ENCODE data around the gene GALNT10. TPM values are rescaled to one million over a fixed set of nuclear protein-coding genes. Genes with fewer than 3 reads are reported as not detected.

The GALNT10 gene
- total and polyA plus RNA-seq, 2 of the 8 experiments (the other 6 are each of a cell fraction or from before 2014, with no cell fraction given) = 4.6 to 15.5 TPM

GRCh38 chr5:154241021-154241420 is 50.5 kb downstream of the GALNT10 start:
- peaks cover 0 to 3% of the 10 kb centered on the region in 2 experiments for H4K20me1 ChIP-seq (replicated peaks in 1 of 2; ENCODE audit: control insufficient read depth in 1 of 2, insufficient read depth in 2 of 2, low read length in 2 of 2)
- H3K4ac ChIP-seq (replicated peaks; ENCODE audit: insufficient read length, low read depth, low read length) = no peak overlapping the region
- H2AK5ac ChIP-seq (ENCODE audit: low read depth, low read length) = no peak overlapping the region
- no peaks in the 10 kb centered on the region for H3K27me3 ChIP-seq (replicated peaks in 1 of 4; ENCODE audit: control insufficient read depth in 3 of 4, extremely low read depth in 1 of 4, insufficient read depth in 3 of 4, low read length in 3 of 4)
- H3K9me3 ChIP-seq (ENCODE audit: insufficient read depth in 2 of 2, low read depth in 1 of 2, low read length in 1 of 2) = no peaks in the 10 kb centered on the region
- POLR2A ChIA-PET (ENCODE audit: partially characterized antibody) = no interaction called here
- H3K9ac ChIP-seq (replicated peaks in 1 of 4; ENCODE audit: extremely low read depth in 1 of 4, low read depth in 3 of 4, low read length in 3 of 4) = no peak overlapping the region
- H3K4me1 ChIP-seq (replicated peaks in 1 of 4; ENCODE audit: control insufficient read depth in 3 of 4, insufficient read depth in 4 of 4, low read length in 3 of 4) = peaks cover 0 to 7% (median 4%) of the 10 kb centered on the region in 4 experiments; a peak in 4 of 7 replicates
- H3K27ac ChIP-seq (ENCODE audit: low read depth, low read length) = no peak overlapping the region
- H3K4me3 ChIP-seq (ENCODE audit: extremely low read depth in 1 of 4, insufficient read depth in 2 of 4, low read depth in 3 of 4, low read length in 4 of 4) = no peak overlapping the region
- no peak overlapping the region for H3K18ac ChIP-seq (ENCODE audit: extremely low read depth, low read length)
- H3K79me1 ChIP-seq (ENCODE audit: low read depth, low read length) = no peaks in the 10 kb centered on the region
- no peak overlapping the region for H3K23ac ChIP-seq (ENCODE audit: insufficient read length)
- H4K91ac ChIP-seq (replicated peaks; ENCODE audit: insufficient read length, low read length) = no peak overlapping the region
- no peak overlapping the region for H2BK20ac ChIP-seq (ENCODE audit: low read length)
- DNase-seq (ENCODE audit: low read depth in 1 of 2, low spot score in 2 of 2) = no peak
- H2BK15ac ChIP-seq (ENCODE audit: low read length) = no peak overlapping the region
- H4K5ac ChIP-seq (ENCODE audit: insufficient read length, low read depth, low read length) = no peak overlapping the region
- H2BK12ac ChIP-seq (ENCODE audit: low read depth, low read length) = no peak overlapping the region
- no peaks in the 10 kb centered on the region for H3K23me2 ChIP-seq (ENCODE audit: low read depth, low read length)
- no peaks in the 10 kb centered on the region for H3K79me2 ChIP-seq (ENCODE audit: control insufficient read depth in 1 of 2, insufficient read depth in 2 of 2, low read length in 2 of 2)
- no peak for FAIRE-seq
- CTCF ChIA-PET (ENCODE audit: partially characterized antibody) = interaction anchor here (1.3 kb wide), 1 partner anchor 22 kb away, joined by 4 read pairs; no protein-coding TSS in a partner anchor
- no peak overlapping the region for H3K4me2 ChIP-seq (ENCODE audit: insufficient read depth in 1 of 2, low read depth in 2 of 2, low read length in 2 of 2)
- H4K8ac ChIP-seq (ENCODE audit: extremely low read depth, insufficient read depth, low read length) = no peak overlapping the region
- WGBS, 2 experiments (ENCODE audit: extremely low coverage in 1 of 2, insufficient coverage in 1 of 2, insufficient read length in 1 of 2, insufficient replicate concordance in 2 of 2, low coverage in 1 of 2, low lambda C conversion rate in 2 of 2, missing lambda C conversion rate in 1 of 2) = 90% methylated on average over 4 of the region's 4 CpGs; no CpG with 5 or more reads in 1 of the 2 experiments
- H2BK5ac ChIP-seq (ENCODE audit: low read depth, low read length) = no peak overlapping the region
- no peak overlapping the region for H3K56ac ChIP-seq (replicated peaks; ENCODE audit: insufficient read length, low read depth, low read length)
- no peak overlapping the region for H3K14ac ChIP-seq (ENCODE audit: insufficient read length)
- TF ChIP-seq JUND (IDR thresholded peaks at IDR 0.05; ENCODE audit: low read length) = no peak
- TF ChIP-seq BACH1 (IDR thresholded peaks at IDR 0.05; ENCODE audit: low read length) = no peak
- no peak for TF ChIP-seq GTF2F1 (IDR thresholded peaks at IDR 0.05; ENCODE audit: borderline replicate concordance, low read depth, low read length)
- no peak overlapping the region for H2BK120ac ChIP-seq (replicated peaks; ENCODE audit: low read depth, low read length)
- no peaks in the 10 kb centered on the region for H3K36me3 ChIP-seq (ENCODE audit: control insufficient read depth in 2 of 4, insufficient read depth in 4 of 4, low read length in 3 of 4)
- no peak overlapping the region for H2AFZ ChIP-seq (ENCODE audit: low read length)
